SKM-1 treated with dmso at 0.1 percent for 144 hours (cell line): Measurements from ENCODE around the gene MAGEH1.

Experiments
- DNase-seq: peaks from one replicate; lab custom pipeline; 2025; ENCODE audit not compliant: unreplicated experiment; lab: John Stamatoyannopoulos, UW

Gene MAGEH1

GRCh38 chrX:55489314-55490009 lies 37.5 kb downstream of the MAGEH1 start, which contains the start of gene USP51:
TSS of gene USP51 (minus strand) at chrX:55489848. CDS start at chrX:55488939, 909 bp downstream.
- DNase-seq, result no peak

GRCh38 chrX:55490121-55490520 lies 38.2 kb downstream of the MAGEH1 start:
- DNase-seq, result no peak

GRCh38 chrX:55490974-55491373 lies 39.0 kb downstream of the MAGEH1 start:
- no peak for DNase-seq
